Right lobe of liver (tissue), 4 donors: ENCODE data around the gene PDK2.

Source experiments
- POLR2A ChIP-seq: fragments of 450-650 bp; IDR thresholded peaks from one replicate; pipeline ENCODE4 v1.6.1; 2017; ENCODE audit warnings: antibody characterized with exemption, mild to moderate bottlenecking
- TF ChIP-seq, protein P1 (sequence below), 4 donors: fragments of 200-600 bp in 3 of 4; fragments of 450-650 bp in 1 of 4; IDR thresholded peaks; one replicate each; pipeline versions ENCODE4 v1.5.1 to v1.8.0; 2016 to 2022; ENCODE audit warnings: antibody characterized with exemption in 4 of 4, mild to moderate bottlenecking in 2 of 4
- donor health status: DM: no; HTN: no; CAD: no.
- donor health status: DM: no; HTN: no; CAD: no.
- donor health status: DM: no; HTN: yes; CAD: no.

DNA sequence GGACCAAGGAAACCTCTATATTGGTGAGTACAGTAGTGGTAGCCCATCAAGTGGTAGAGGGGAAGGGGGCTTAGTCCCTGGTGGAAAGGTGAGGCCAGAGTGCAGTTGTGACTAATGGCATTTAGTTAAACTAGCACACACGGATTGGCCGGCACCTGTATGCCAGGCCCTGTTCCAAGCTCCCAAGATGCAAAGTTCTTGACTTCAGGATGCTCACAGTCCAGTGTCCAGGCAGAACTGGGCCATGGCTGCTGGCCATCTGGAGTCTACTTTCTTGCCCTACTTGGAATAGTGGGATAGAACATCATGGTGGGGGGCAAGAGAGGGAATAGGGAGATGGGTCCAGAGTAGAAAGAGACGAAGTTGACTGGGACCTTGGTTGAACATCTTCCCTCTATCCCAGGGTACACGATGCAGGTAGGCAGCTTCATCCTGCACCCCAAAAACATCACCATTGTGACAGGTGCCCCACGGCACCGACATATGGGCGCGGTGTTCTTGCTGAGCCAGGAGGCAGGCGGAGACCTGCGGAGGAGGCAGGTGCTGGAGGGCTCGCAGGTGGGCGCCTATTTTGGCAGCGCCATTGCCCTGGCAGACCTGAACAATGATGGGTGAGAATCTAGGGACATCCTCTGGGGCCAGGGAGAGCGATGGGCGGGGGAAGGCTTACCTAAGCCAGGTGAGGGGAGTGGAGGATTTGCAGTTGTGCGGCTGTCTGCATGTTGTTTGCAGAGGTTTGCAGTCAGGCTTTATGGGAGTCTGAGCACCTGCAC lies 24.1 kb upstream of the PDK2 start:
- TF ChIP-seq, protein P1, sequence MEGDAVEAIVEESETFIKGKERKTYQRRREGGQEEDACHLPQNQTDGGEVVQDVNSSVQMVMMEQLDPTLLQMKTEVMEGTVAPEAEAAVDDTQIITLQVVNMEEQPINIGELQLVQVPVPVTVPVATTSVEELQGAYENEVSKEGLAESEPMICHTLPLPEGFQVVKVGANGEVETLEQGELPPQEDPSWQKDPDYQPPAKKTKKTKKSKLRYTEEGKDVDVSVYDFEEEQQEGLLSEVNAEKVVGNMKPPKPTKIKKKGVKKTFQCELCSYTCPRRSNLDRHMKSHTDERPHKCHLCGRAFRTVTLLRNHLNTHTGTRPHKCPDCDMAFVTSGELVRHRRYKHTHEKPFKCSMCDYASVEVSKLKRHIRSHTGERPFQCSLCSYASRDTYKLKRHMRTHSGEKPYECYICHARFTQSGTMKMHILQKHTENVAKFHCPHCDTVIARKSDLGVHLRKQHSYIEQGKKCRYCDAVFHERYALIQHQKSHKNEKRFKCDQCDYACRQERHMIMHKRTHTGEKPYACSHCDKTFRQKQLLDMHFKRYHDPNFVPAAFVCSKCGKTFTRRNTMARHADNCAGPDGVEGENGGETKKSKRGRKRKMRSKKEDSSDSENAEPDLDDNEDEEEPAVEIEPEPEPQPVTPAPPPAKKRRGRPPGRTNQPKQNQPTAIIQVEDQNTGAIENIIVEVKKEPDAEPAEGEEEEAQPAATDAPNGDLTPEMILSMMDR (IDR thresholded peaks at IDR 0.05), result no peak
- TF ChIP-seq POLR2A, result no peak
